K562 (cell line): Measurements from ENCODE around the gene ANAPC16. TPM values are rescaled to one million over a fixed set of nuclear protein-coding genes. Genes with fewer than 3 reads are reported as not detected.

Experiments
- ATF2 ChIP-seq: sonication (generic); formaldehyde crosslinking; IDR thresholded peaks from 2 replicates; pipeline ENCODE4 v1.8.1; 2022; ENCODE audit warnings: missing genetic modification reagents
- CBX1 ChIP-seq: sonication (generic); IDR thresholded peaks from 2 replicates; pipeline ENCODE4 v1.6.1; 2016; ENCODE audit warnings: antibody characterized with exemption, low read depth, mild to moderate bottlenecking
- FOXA3 ChIP-seq, 2 experiments: fragments of 450-650 bp in 1 of 2; sonication (generic) in 1 of 2; formaldehyde crosslinking; IDR thresholded peaks in 1 of 2; conservative IDR thresholded peaks in 1 of 2; 2 replicates each; pipeline versions ENCODE4 v1.4.0 to v1.8.0; 2020 to 2022; ENCODE audit warnings: mild to moderate bottlenecking in 2 of 2, missing genetic modification reagents in 1 of 2
- FOXP4 ChIP-seq: sonication (generic); formaldehyde crosslinking; IDR thresholded peaks from 2 replicates; pipeline ENCODE4 v1.8.0; 2022; ENCODE audit warnings: mild to moderate bottlenecking, missing genetic modification reagents, borderline replicate concordance
- HDAC2 ChIP-seq: fragments of 450-650 bp; IDR thresholded peaks from 2 replicates; pipeline ENCODE4 v1.6.1; 2016; ENCODE audit warnings: mild to moderate bottlenecking
- HMBOX1 ChIP-seq: sonication (generic); IDR thresholded peaks from 2 replicates; pipeline ENCODE4 v1.6.1; 2016
- HNRNPK ChIP-seq: fragments of 200-400 bp; formaldehyde crosslinking; IDR thresholded peaks from one replicate; pipeline ENCODE4 v1.6.1; 2018; ENCODE audit warnings: mild to moderate bottlenecking, low read depth, low read length; ENCODE audit not compliant: poor library complexity, severe bottlenecking
- NELFE ChIP-seq: IDR thresholded peaks from 2 replicates; pipeline ENCODE4 v1.6.1; 2011; ENCODE audit warnings: mild to moderate bottlenecking; ENCODE audit not compliant: insufficient read depth, insufficient read length
- PBX2 ChIP-seq, 2 experiments: IDR thresholded peaks in 1 of 2; conservative IDR thresholded peaks in 1 of 2; 2 replicates each; pipeline ENCODE4 v1.6.1; 2016; ENCODE audit warnings: low read depth in 2 of 2, mild to moderate bottlenecking in 1 of 2, missing compliant biosample characterization in 1 of 2, missing genetic modification characterization in 1 of 2, moderate library complexity in 1 of 2
- PHB2 ChIP-seq: fragments of 450-650 bp; IDR thresholded peaks from 2 replicates; pipeline ENCODE4 v1.6.1; 2017; ENCODE audit warnings: low read depth
- YY1 ChIP-seq, 3 experiments: IDR thresholded peaks; 2 replicates each; pipeline ENCODE4 v1.6.1; 2011; ENCODE audit warnings: low read length in 2 of 3, mild to moderate bottlenecking in 2 of 3, moderate library complexity in 2 of 3, borderline replicate concordance in 1 of 3, control low read depth in 1 of 3, low read depth in 1 of 3; ENCODE audit not compliant: insufficient read depth in 3 of 3, insufficient replicate concordance in 2 of 3, control insufficient read depth in 1 of 3, insufficient read length in 1 of 3; ENCODE audit errors: extremely low read depth in 1 of 3
- polyA plus RNA-seq, 8 experiments: library from polyadenylated mRNA; depleted of rRNA in 4 of 8; stranded (reverse) in 5 of 8; unstranded in 3 of 8; fragments of >200 nt; fragmentation: Nextera tagmentation in 2 of 8; fragmentation: Illumina TruSeq in 1 of 8; extraction: Ambion mirVana in 2 of 8; extraction: Trizol in 1 of 8; gene quantifications; 2 replicates each; pipeline versions ENCODE4 v1.2.1 to v1.2.3, GENCODE V29; 2011 to 2014; ENCODE audit warnings: inconsistent platforms in 1 of 8, missing spikeins in 1 of 8
- total RNA-seq, 7 experiments: library from RNA; depleted of rRNA in 6 of 7; stranded (reverse); fragments of >200 nt in 6 of 7; fragmentation: Illumina TruSeq in 2 of 7; extraction: Trizol in 2 of 7; gene quantifications; 2 replicates each; pipeline versions ENCODE4 v1.2.1 to v1.2.3, GENCODE V29; 2011 to 2021; ENCODE audit warnings: low replicate concordance in 1 of 7

The ANAPC16 gene
- total and polyA plus RNA-seq, 9 of the 15 experiments (the other 6 are each of a cell fraction or from before 2014, with no cell fraction given) = 42.6 to 208 (median 108) TPM

- no peak for TF ChIP-seq NELFE
- TF ChIP-seq HDAC2 = peak; percentile 100
- peak in 1 of 2 experiments; percentile 82; a peak in 2 of 4 replicates for TF ChIP-seq FOXA3 (CRISPR knock-in tag; conservative IDR thresholded peaks at IDR 0.05 in 1 of 2, IDR thresholded peaks at IDR 0.05 in 1 of 2)
- TF ChIP-seq YY1 (IDR thresholded peaks at IDR 0.05; ENCODE audit: borderline replicate concordance in 1 of 3, control insufficient read depth in 1 of 3, extremely low read depth in 1 of 3, insufficient read depth in 3 of 3, insufficient read length in 1 of 3, insufficient replicate concordance in 2 of 3, low read depth in 1 of 3, low read length in 2 of 3) = peak in 1 of 3 experiments; percentile 52
- peak; percentile 85; the same call in 1 of the 2 replicates for TF ChIP-seq PHB2
- TF ChIP-seq ATF2 (CRISPR knock-in tag) = no peak
- peak; percentile 70 for TF ChIP-seq HMBOX1
- TF ChIP-seq PBX2 (CRISPR knock-in tag; IDR thresholded peaks at IDR 0.05; ENCODE audit: low read depth) = no peak
- TF ChIP-seq PBX2 (tag; conservative IDR thresholded peaks at IDR 0.05; ENCODE audit: low read depth) = no peak; the same call in 1 of the 2 replicates
- TF ChIP-seq FOXP4 (CRISPR knock-in tag) = peak; percentile 68
- peak; percentile 87 for TF ChIP-seq CBX1
- no peak for TF ChIP-seq HNRNPK
Measured at GRCh38 chr10:72272689-72273409, 57.0 kb downstream of the ANAPC16 start (continued).
